Neural progenitor cell (in vitro differentiated cells): Measurements from ENCODE around the gene GATAD2A. TPM values are rescaled to one million over a fixed set of nuclear protein-coding genes. Genes with fewer than 3 reads are reported as not detected.

ENCODE experiments used
- DNase-seq: peaks from one replicate; pipeline ENCODE4 v3.0.0-alpha.2; 2016; ENCODE audit warnings: low spot score
- H2AFZ ChIP-seq: fragments of 200-600 bp; sonication (generic); replicated peaks from 2 replicates; pipeline ENCODE4 v1.6.1; 2016; ENCODE audit warnings: antibody characterized with exemption
- H3F3A ChIP-seq: fragments of 200-600 bp; sonication (generic); 2 replicates; pipeline ENCODE4 v1.6.1; 2016; ENCODE audit warnings: antibody characterized with exemption, low read depth
- H3K27ac ChIP-seq: fragments of 200-600 bp; sonication (generic); 2 replicates; pipeline ENCODE4 v1.5.1; 2016; ENCODE audit warnings: mild to moderate bottlenecking
- H3K27me3 ChIP-seq: fragments of 200-600 bp; sonication (generic); 2 replicates; pipeline ENCODE4 v1.6.1; 2016; ENCODE audit warnings: mild to moderate bottlenecking, moderate library complexity
- H3K36me3 ChIP-seq: fragments of 200-600 bp; sonication (generic); 2 replicates; pipeline ENCODE4 v1.5.1; 2016
- H3K4me1 ChIP-seq: fragments of 200-600 bp; sonication (generic); 2 replicates; pipeline ENCODE4 v1.6.1; 2016; ENCODE audit warnings: mixed run types
- H3K4me2 ChIP-seq: fragments of 200-600 bp; sonication (generic); 2 replicates; pipeline ENCODE4 v1.6.1; 2016
- H3K4me3 ChIP-seq: fragments of 200-600 bp; sonication (generic); 2 replicates; pipeline ENCODE4 v1.5.1; 2016
- H3K79me2 ChIP-seq: fragments of 200-600 bp; sonication (generic); 2 replicates; pipeline ENCODE4 v1.6.1; 2016; ENCODE audit warnings: low read depth
- H3K9ac ChIP-seq: fragments of 200-600 bp; sonication (generic); 2 replicates; pipeline ENCODE4 v1.6.1; 2016
- H3K9me3 ChIP-seq: fragments of 200-600 bp; sonication (generic); 2 replicates; pipeline ENCODE4 v1.5.1; 2016; ENCODE audit warnings: low read depth
- H4K20me1 ChIP-seq: fragments of 200-600 bp; sonication (generic); 2 replicates; pipeline ENCODE4 v1.6.1; 2016; ENCODE audit warnings: low read depth
- H3K27ac Mint-ChIP-seq: 3 replicates; pipeline ENCODE4 v1.8.0; 2021; ENCODE audit warnings: mixed read lengths
- H3K27me3 Mint-ChIP-seq: 2 replicates; pipeline ENCODE4 v1.8.0; 2022; ENCODE audit warnings: low read depth, mild to moderate bottlenecking, inconsistent platforms, moderate library complexity, mixed read lengths; ENCODE audit not compliant: insufficient read depth
- H3K36me3 Mint-ChIP-seq: 3 replicates; pipeline ENCODE4 v1.8.0; 2021; ENCODE audit warnings: mixed read lengths
- H3K4me1 Mint-ChIP-seq: 3 replicates; pipeline ENCODE4 v1.8.0; 2021; ENCODE audit warnings: mixed read lengths
- H3K4me3 Mint-ChIP-seq: 3 replicates; pipeline ENCODE4 v1.8.0; 2021; ENCODE audit warnings: mild to moderate bottlenecking, moderate library complexity, mixed read lengths
- H3K9me3 Mint-ChIP-seq: 3 replicates; pipeline ENCODE4 v1.8.0; 2020; ENCODE audit warnings: mixed read lengths
- CTCF ChIP-seq: fragments of 200-600 bp; sonication (generic); IDR thresholded peaks from 2 replicates; pipeline ENCODE4 v1.5.1; 2017; ENCODE audit warnings: antibody characterized with exemption, mild to moderate bottlenecking
- EZH2 ChIP-seq: fragments of 200-600 bp; sonication (generic); IDR thresholded peaks from 2 replicates; pipeline ENCODE4 v1.6.1; 2017; ENCODE audit warnings: antibody characterized with exemption, mild to moderate bottlenecking, moderate library complexity
- EZH2phosphoT487 ChIP-seq: fragments of 200-600 bp; sonication (generic); IDR thresholded peaks from 2 replicates; pipeline ENCODE4 v1.6.1; 2017; ENCODE audit warnings: antibody characterized with exemption
- total RNA-seq: library from RNA; depleted of rRNA; stranded (reverse); fragments of >200 nt; gene quantifications from 2 replicates; pipeline ENCODE4 v1.2.3, GENCODE V29; 2015; ENCODE audit warnings: low replicate concordance

The GATAD2A gene
- total RNA-seq, 1 donor from 2014 or later: 37.9 TPM

DNA sequence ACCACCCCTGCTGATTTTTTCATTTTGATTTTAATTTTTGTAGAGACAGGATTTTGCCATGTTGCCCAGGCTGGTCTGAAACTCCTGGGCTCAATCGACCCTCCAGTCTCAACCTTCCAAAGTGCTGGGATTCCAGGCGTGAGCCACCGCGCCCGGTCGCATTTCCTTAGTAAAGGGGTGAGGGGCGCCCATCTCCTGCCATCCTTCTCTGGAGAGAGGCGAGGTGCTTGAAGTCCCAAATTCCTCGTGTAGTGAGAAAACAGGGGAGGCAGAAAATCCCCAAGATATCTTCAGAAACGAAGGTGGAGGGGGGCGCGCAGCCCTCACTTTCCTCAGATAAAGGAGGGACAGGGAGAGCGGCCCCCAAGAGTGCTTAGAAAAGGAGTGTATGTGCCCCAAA, 21.0 kb upstream of the GATAD2A start:
- peaks cover 16% of the 10 kb centered on the region for H3K79me2 ChIP-seq
- Mint-ChIP-seq H3K4me1 (peaks cover 22% of the 10 kb centered on the region), H3K27ac (no peak overlapping the region), H3K9me3 (peaks cover 3% of the 10 kb centered on the region), H3K27me3 (peaks cover 2% of the 10 kb centered on the region), H3K36me3 (peaks cover 2% of the 10 kb centered on the region), H3K4me3 (peak overlapping the region; percentile 89)
- H3K36me3 ChIP-seq: no peaks in the 10 kb centered on the region
- TF ChIP-seq EZH2 (no peak), EZH2phosphoT487 (no peak), CTCF (no peak)
- no peak overlapping the region for H3K27ac ChIP-seq
- H3K27me3 ChIP-seq: peaks cover 11% of the 10 kb centered on the region
- peaks cover 11% of the 10 kb centered on the region for H4K20me1 ChIP-seq
- H3K4me1 ChIP-seq: no peaks in the 10 kb centered on the region
- no peak overlapping the region for H2AFZ ChIP-seq
- H3F3A ChIP-seq: peaks cover 8% of the 10 kb centered on the region
- DNase-seq: no peak
- H3K4me3 ChIP-seq: peak overlapping the region; percentile 26
- peak overlapping the region; percentile 60 for H3K4me2 ChIP-seq
- H3K9me3 ChIP-seq: no peaks in the 10 kb centered on the region
- H3K9ac ChIP-seq: no peak overlapping the region

DNA sequence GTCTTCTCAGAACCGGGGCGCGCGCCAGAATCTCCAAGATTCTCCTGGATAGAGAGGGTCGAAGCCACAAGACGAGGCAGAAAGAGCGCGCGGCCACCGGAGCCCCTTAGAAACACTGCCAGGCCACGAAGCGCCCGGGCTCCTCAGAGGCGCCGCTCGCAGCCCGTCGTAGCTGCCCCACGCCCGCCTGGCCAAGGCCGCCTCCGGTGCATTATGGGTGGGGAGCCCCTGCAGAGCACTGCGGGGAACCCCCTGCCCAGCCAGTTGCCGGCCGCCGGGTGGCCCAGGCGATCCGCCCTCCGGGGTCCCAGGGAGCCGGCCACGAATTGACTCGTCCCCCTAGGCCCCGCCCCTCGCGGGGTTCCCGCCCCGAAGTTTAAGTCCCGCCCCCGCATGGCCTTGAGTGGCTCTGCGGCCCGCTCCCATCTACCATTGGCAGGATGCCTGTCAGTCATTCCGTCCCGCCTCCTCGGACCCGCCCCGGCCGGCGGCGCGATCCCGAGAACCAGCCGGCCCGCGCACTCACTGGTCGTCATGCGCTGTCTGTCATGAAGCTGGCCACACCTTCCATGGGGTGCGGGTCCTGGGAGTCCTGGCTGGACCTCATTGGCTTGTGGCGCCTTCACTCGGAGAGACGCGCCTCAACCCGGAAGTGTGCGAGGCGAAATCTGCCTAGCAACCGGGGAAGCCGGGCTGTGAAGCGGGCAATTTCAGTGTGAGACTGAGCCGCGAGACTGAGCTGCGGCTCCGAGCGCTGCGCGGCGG, 20.2 kb upstream of the GATAD2A start:
- Mint-ChIP-seq H3K27me3 (peaks cover 2% of the 10 kb centered on the region), H3K27ac (no peak overlapping the region), H3K36me3 (peaks cover 2% of the 10 kb centered on the region), H3K9me3 (peaks cover 3% of the 10 kb centered on the region), H3K4me1 (peaks cover 25% of the 10 kb centered on the region), H3K4me3 (peak overlapping the region; percentile 89)
- H3K4me3 ChIP-seq: peak overlapping the region; percentile 80
- peak overlapping the region; percentile 38 for H2AFZ ChIP-seq
- peak overlapping the region; percentile 60 for H3K4me2 ChIP-seq
- peaks cover 12% of the 10 kb centered on the region for H3F3A ChIP-seq
- H3K27me3 ChIP-seq: peaks cover 11% of the 10 kb centered on the region
- H3K79me2 ChIP-seq: peaks cover 21% of the 10 kb centered on the region
- H3K9me3 ChIP-seq: no peaks in the 10 kb centered on the region
- no peaks in the 10 kb centered on the region for H3K4me1 ChIP-seq
- H3K36me3 ChIP-seq: no peaks in the 10 kb centered on the region
- no peak overlapping the region for H3K9ac ChIP-seq
- H4K20me1 ChIP-seq: peaks cover 17% of the 10 kb centered on the region
- DNase-seq: peak; percentile 100
- TF ChIP-seq EZH2phosphoT487 (no peak), CTCF (no peak), EZH2 (no peak)
- no peak overlapping the region for H3K27ac ChIP-seq

DNA sequence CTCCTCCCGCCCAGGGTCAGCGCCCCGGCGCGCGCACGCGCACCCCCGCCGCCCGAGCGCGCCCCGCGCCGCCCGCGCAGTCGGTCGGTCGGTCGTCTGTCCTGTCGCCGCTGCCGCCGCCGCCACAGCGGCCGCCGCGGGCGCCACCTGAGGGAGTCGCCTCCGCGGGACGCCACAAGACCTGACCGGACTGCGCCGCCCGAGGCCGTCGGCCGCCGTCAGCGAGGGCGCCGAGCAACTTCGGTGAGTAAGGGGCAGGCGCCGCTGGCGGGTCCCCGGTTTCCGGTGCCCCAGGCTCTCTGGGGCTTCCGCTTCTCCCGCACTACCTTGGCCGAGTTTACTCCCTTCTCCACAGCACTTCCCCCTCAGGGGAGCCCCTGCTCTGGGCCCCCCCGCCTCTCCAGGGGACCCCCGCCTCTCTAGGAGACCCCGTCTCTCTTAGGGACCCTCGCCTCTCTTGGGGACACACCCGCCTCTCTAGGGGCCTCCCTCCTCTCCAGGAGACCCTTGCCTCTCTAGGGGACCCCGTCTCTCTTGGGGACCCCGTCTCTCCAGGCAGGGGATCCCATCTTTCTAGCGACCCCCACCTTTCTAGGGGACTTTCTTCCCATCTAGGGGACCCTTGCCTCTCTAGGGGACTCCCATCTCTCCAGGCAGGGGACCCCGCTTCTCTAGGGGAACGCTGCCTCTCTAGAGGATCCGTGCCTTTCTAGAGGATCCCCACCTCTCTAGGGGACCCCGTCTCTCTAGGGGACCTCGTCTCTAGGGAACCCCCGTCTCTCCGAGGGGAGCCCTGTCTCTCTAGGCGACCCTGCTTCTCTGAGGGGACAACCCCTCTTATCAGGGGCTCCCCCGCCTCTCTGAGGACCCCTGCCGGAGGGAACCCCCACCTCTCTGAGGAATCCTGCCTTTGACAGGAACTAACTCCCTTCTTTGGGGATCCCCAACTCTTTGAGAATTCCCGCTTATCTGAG, 19.3 kb upstream of the GATAD2A start:
- no peak for DNase-seq
- H3K79me2 ChIP-seq: peaks cover 29% of the 10 kb centered on the region
- H3K4me3 ChIP-seq: peak overlapping the region; percentile 80
- peak overlapping the region; percentile 84 for H3K27ac ChIP-seq
- peak overlapping the region; percentile 47 for H2AFZ ChIP-seq
- peaks cover 6% of the 10 kb centered on the region for H3K4me1 ChIP-seq
- Mint-ChIP-seq H3K36me3 (peaks cover 2% of the 10 kb centered on the region), H3K27me3 (peaks cover 2% of the 10 kb centered on the region), H3K4me3 (peak overlapping the region; percentile 92), H3K9me3 (peaks cover 3% of the 10 kb centered on the region), H3K27ac (peak overlapping the region; percentile 42), H3K4me1 (peaks cover 27% of the 10 kb centered on the region)
- peak overlapping the region; percentile 82 for H3K9ac ChIP-seq
- H3K4me2 ChIP-seq: peak overlapping the region; percentile 95
- H3F3A ChIP-seq: peaks cover 17% of the 10 kb centered on the region
- H4K20me1 ChIP-seq: peaks cover 25% of the 10 kb centered on the region
- H3K27me3 ChIP-seq: peaks cover 11% of the 10 kb centered on the region
- H3K36me3 ChIP-seq: no peaks in the 10 kb centered on the region
- H3K9me3 ChIP-seq: no peaks in the 10 kb centered on the region
- no peak for TF ChIP-seq EZH2
- peak; percentile 11 for TF ChIP-seq CTCF
- TF ChIP-seq EZH2phosphoT487: no peak
